ENCODE measurements around the gene CACNB3.
"Not testable (repeated sequence)": the region's sequence is repeated elsewhere in the genome, so short reads cannot be mapped to it uniquely, and the experiment has no call there.

Gene CACNB3

GRCh38 chr12:48854932-48855331 lies 36.6 kb downstream of the CACNB3 start:
- DNase-seq (ENCODE audit: low spot score) = not testable (repeated sequence)

GRCh38 chr12:48856379-48856778 lies 38.1 kb downstream of the CACNB3 start:
- no peak for DNase-seq (ENCODE audit: low spot score)

GRCh38 chr12:48857278-48857994 lies 39.1 kb downstream of the CACNB3 start:
- DNase-seq (ENCODE audit: low spot score) = no peak

- DNase-seq (ENCODE audit: low spot score) = no peak
These were observed 39.7 kb downstream of the CACNB3 start for GRCh38 chr12:48858043-48858442.

GRCh38 chr12:48859607-48860006 lies 41.3 kb downstream of the CACNB3 start:
- DNase-seq (ENCODE audit: low spot score) = no peak

GRCh38 chr12:48860236-48860635 lies 41.9 kb downstream of the CACNB3 start:
- DNase-seq (ENCODE audit: low spot score) = not testable (repeated sequence)

GRCh38 chr12:48861111-48861510 lies 42.8 kb downstream of the CACNB3 start:
- no peak for DNase-seq (ENCODE audit: low spot score)

GRCh38 chr12:48862760-48863159 lies 44.5 kb downstream of the CACNB3 start:
- no peak for DNase-seq (ENCODE audit: low spot score)

- no peak for DNase-seq (ENCODE audit: low spot score)
These were observed 45.0 kb downstream of the CACNB3 start for GRCh38 chr12:48863291-48863690.

- DNase-seq (ENCODE audit: low spot score) = peak; percentile 98
These were observed 47.2 kb downstream of the CACNB3 start, which contains the start of gene RND1 for GRCh38 chr12:48865281-48866051. TSS of gene RND1 (minus strand) at chr12:48865870. CDS start at chr12:48865767, 103 bp downstream.

- DNase-seq (ENCODE audit: low spot score) = no peak
These were observed 47.9 kb downstream of the CACNB3 start for GRCh38 chr12:48866052-48866711.

GRCh38 chr12:48868451-48868850 lies 50.2 kb downstream of the CACNB3 start:
- no peak for DNase-seq (ENCODE audit: low spot score)

GRCh38 chr12:48869191-48869590 lies 50.9 kb downstream of the CACNB3 start:
- no peak for DNase-seq (ENCODE audit: low spot score)

- DNase-seq (ENCODE audit: low spot score) = no peak
These were observed 54.8 kb downstream of the CACNB3 start for GRCh38 chr12:48873096-48873495.

- not testable (repeated sequence) for DNase-seq (ENCODE audit: low spot score)
These were observed 55.2 kb downstream of the CACNB3 start for GRCh38 chr12:48873534-48873933.

- no peak for DNase-seq (ENCODE audit: low spot score)
These were observed 57.7 kb downstream of the CACNB3 start for GRCh38 chr12:48875944-48876515.
